ENCODE data around the gene ENTPD6. TPM values are rescaled to one million over a fixed set of nuclear protein-coding genes. Genes with fewer than 3 reads are reported as not detected.

The ENTPD6 gene
- total RNA-seq, 3 donors from 2014 or later: 45.8 to 77.6 (median 71.1) TPM

GRCh38 chr20:25216199-25216945 is 20.9 kb downstream of the ENTPD6 start:
- Histone ChIP-seq H3K27me3 (no peaks in the 10 kb centered on the region), H3K36me3 (peaks cover 12% of the 10 kb centered on the region), H3K4me1 (no peaks in the 10 kb centered on the region), H3K4me3 (no peak overlapping the region), H3K9me3 (no peaks in the 10 kb centered on the region), H3K27ac (no peak overlapping the region)
- TF ChIP-seq POLR2AphosphoS5 (IDR thresholded peaks at IDR 0.05): no peak
- no peak for TF ChIP-seq CTCF (IDR thresholded peaks at IDR 0.05)
- TF ChIP-seq POLR2A (IDR thresholded peaks at IDR 0.05): no peak
- intact Hi-C loops (cut with DNase I; ENCODE audit: low total_unique reads): loop anchor here (5.0 kb wide), 1 partner anchor 1289 kb away; no protein-coding TSS in a partner anchor
- DNase-seq (ENCODE audit: low spot score in 2 of 2): no peak

- no peak overlapping the region for H3K27ac ChIP-seq
- no peaks in the 10 kb centered on the region for H3K27me3 ChIP-seq
- no peak overlapping the region for H3K4me3 ChIP-seq
- H3K36me3 ChIP-seq: peaks cover 12% of the 10 kb centered on the region
- TF ChIP-seq CTCF (IDR thresholded peaks at IDR 0.05) (no peak), POLR2A (IDR thresholded peaks at IDR 0.05) (no peak), POLR2AphosphoS5 (IDR thresholded peaks at IDR 0.05) (no peak)
- no peaks in the 10 kb centered on the region for H3K9me3 ChIP-seq
- no peak for DNase-seq (ENCODE audit: low spot score in 2 of 2)
- intact Hi-C loops (cut with DNase I; ENCODE audit: low total_unique reads): loop anchor here (5.0 kb wide), 1 partner anchor 1290 kb away; no protein-coding TSS in a partner anchor
- no peaks in the 10 kb centered on the region for H3K4me1 ChIP-seq
Measured at GRCh38 chr20:25217161-25218108, 21.9 kb downstream of the ENTPD6 start.

GRCh38 chr20:25218109-25218486 is 22.6 kb downstream of the ENTPD6 start:
- H3K36me3 ChIP-seq: peaks cover 12% of the 10 kb centered on the region
- intact Hi-C loops (cut with DNase I; ENCODE audit: low total_unique reads): loop anchor here (5.0 kb wide), 1 partner anchor 1291 kb away; no protein-coding TSS in a partner anchor

GRCh38 chr20:25218492-25218891 is 23.0 kb downstream of the ENTPD6 start:
- H3K9me3 ChIP-seq: no peaks in the 10 kb centered on the region
- H3K36me3 ChIP-seq: peaks cover 12% of the 10 kb centered on the region
- no peaks in the 10 kb centered on the region for H3K4me1 ChIP-seq
- no peak for TF ChIP-seq CTCF (IDR thresholded peaks at IDR 0.05)
- no peak for TF ChIP-seq POLR2AphosphoS5 (IDR thresholded peaks at IDR 0.05)
- TF ChIP-seq POLR2A (IDR thresholded peaks at IDR 0.05): no peak
- no peaks in the 10 kb centered on the region for H3K27me3 ChIP-seq
- no peak overlapping the region for H3K27ac ChIP-seq
- H3K4me3 ChIP-seq: no peak overlapping the region
- no peak for DNase-seq (ENCODE audit: low spot score in 2 of 2)
- intact Hi-C loops (cut with DNase I; ENCODE audit: low total_unique reads): loop anchor here (5.0 kb wide), 1 partner anchor 1291 kb away; no protein-coding TSS in a partner anchor

More at GRCh38 chr20:25218109-25218486, 22.6 kb downstream of the ENTPD6 start:
- Histone ChIP-seq H3K9me3 (no peaks in the 10 kb centered on the region), H3K27me3 (no peaks in the 10 kb centered on the region), H3K4me3 (no peak overlapping the region), H3K4me1 (no peaks in the 10 kb centered on the region), H3K27ac (no peak overlapping the region)
- no peak for DNase-seq (ENCODE audit: low spot score in 2 of 2)
- TF ChIP-seq CTCF (IDR thresholded peaks at IDR 0.05): no peak
- TF ChIP-seq POLR2AphosphoS5 (IDR thresholded peaks at IDR 0.05): no peak
- TF ChIP-seq POLR2A (IDR thresholded peaks at IDR 0.05): no peak

Data from breast epithelium (tissue), 4 donors.